ENCODE results near the gene TTLL3. TPM values are rescaled to one million over a fixed set of nuclear protein-coding genes. Genes with fewer than 3 reads are reported as not detected.

Gene TTLL3
- polyA plus RNA-seq, 1 of the 3 experiments (the other 2 are of a cell fraction), result 41.6 TPM

DNA sequence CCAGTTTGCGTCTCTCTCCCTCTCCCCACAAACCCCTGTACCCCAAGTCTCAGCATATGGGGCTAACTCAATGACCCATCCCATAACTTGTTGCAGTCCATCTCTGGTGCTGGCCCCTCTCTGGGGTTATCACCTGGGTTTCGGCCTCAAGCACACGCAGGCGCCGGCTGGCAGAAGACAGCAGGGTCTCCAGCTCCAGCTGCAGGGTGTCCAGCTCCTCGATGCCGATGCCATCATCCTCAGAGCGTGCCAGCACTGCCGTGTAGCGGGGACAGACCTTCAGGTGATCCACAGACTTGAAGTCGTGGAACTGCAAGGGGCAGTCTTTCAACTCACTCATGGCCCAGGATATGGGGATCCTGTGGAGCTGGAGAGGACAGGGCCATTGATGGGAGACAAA, 18.9 kb upstream of the TTLL3 start:
- 81% methylated on average over 4 of the region's 11 CpGs for WGBS (ENCODE audit: low lambda C conversion rate)
- Histone ChIP-seq H3K27me3 (ENCODE audit: insufficient read depth) (no peaks in the 10 kb centered on the region), H3K4me1 (ENCODE audit: control insufficient read depth in 1 of 2, insufficient read depth in 2 of 2, low read depth in 1 of 2, low read length in 1 of 2) (peaks cover 10 to 13% of the 10 kb centered on the region in 2 experiments; a peak in 1 of 4 replicates), H3K27ac (ENCODE audit: low read depth in 2 of 2, low read length in 1 of 2) (no peak overlapping the region), H3K36me3 (replicated peaks in 1 of 2; ENCODE audit: control insufficient read depth in 1 of 2, insufficient read depth in 2 of 2, low read length in 1 of 2) (peaks cover 43 to 44% of the 10 kb centered on the region in 2 experiments), H3F3A (replicated peaks; ENCODE audit: insufficient read depth) (no peaks in the 10 kb centered on the region), H3K4me2 (peak overlapping the region; percentile 83), H2AFZ (ENCODE audit: low read depth) (no peak overlapping the region), H3K9me3 (no peaks in the 10 kb centered on the region), H3K9me2 (no peaks in the 10 kb centered on the region), H3K4me3 (ENCODE audit: low read depth in 2 of 2, low read length in 1 of 2) (peak overlapping the region; percentile 82 to 96; a peak in 3 of 4 replicates), H3K79me2 (ENCODE audit: insufficient read depth) (peaks cover 54% of the 10 kb centered on the region), H4K20me1 (ENCODE audit: insufficient read depth) (peaks cover 4% of the 10 kb centered on the region; the same call in 1 of the 2 replicates), H3K9ac (peak overlapping the region; percentile 98; the same call in 1 of the 2 replicates)
- CTCF ChIA-PET, result interaction anchor here (1.0 to 1.1 kb wide), 2 partner anchors 9 to 10 kb away, joined by 3 read pairs; no protein-coding TSS in a partner anchor
- TF ChIP-seq, protein P1, sequence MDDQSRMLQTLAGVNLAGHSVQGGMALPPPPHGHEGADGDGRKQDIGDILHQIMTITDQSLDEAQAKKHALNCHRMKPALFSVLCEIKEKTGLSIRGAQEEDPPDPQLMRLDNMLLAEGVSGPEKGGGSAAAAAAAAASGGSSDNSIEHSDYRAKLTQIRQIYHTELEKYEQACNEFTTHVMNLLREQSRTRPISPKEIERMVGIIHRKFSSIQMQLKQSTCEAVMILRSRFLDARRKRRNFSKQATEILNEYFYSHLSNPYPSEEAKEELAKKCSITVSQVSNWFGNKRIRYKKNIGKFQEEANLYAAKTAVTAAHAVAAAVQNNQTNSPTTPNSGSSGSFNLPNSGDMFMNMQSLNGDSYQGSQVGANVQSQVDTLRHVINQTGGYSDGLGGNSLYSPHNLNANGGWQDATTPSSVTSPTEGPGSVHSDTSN (IDR thresholded peaks at IDR 0.05), result no peak
- TF ChIP-seq JUND (IDR thresholded peaks at IDR 0.05) (no peak), RCOR1 (IDR thresholded peaks at IDR 0.05; ENCODE audit: low read length) (no peak), GATA2 (CRISPR knock-in tag; IDR thresholded peaks at IDR 0.05) (no peak)
- POLR2A ChIA-PET, result interaction anchor here (0.6 to 0.7 kb wide), 2 partner anchors 22 to 27 kb away, joined by 3 to 4 read pairs; no protein-coding TSS in a partner anchor
- DNase-seq, result no peak

GRCh38 chr3:9791790-9792404, 18.2 kb upstream of the TTLL3 start:
- Histone ChIP-seq H3K9me2 (no peaks in the 10 kb centered on the region), H3K36me3 (replicated peaks in 1 of 2; ENCODE audit: control insufficient read depth in 1 of 2, insufficient read depth in 2 of 2, low read length in 1 of 2) (peaks cover 36 to 38% of the 10 kb centered on the region in 2 experiments), H4K20me1 (ENCODE audit: insufficient read depth) (peaks cover 12% of the 10 kb centered on the region; the same call in 1 of the 2 replicates), H3F3A (replicated peaks; ENCODE audit: insufficient read depth) (no peaks in the 10 kb centered on the region), H3K4me3 (ENCODE audit: low read depth in 2 of 2, low read length in 1 of 2) (peak overlapping the region; percentile 82 to 96), H3K4me2 (peak overlapping the region; percentile 83), H3K27me3 (ENCODE audit: insufficient read depth) (no peaks in the 10 kb centered on the region), H3K27ac (ENCODE audit: low read depth in 2 of 2, low read length in 1 of 2) (peak overlapping the region; percentile 91 to 97), H3K4me1 (ENCODE audit: control insufficient read depth in 1 of 2, insufficient read depth in 2 of 2, low read depth in 1 of 2, low read length in 1 of 2) (peaks cover 10 to 13% of the 10 kb centered on the region in 2 experiments; a peak in 1 of 4 replicates), H3K9me3 (no peaks in the 10 kb centered on the region), H3K79me2 (ENCODE audit: insufficient read depth) (peaks cover 62% of the 10 kb centered on the region), H3K9ac (peak overlapping the region; percentile 98), H2AFZ (ENCODE audit: low read depth) (peak overlapping the region; percentile 73)
- WGBS (ENCODE audit: low lambda C conversion rate), result 27% methylated on average over 7 of the region's 14 CpGs
- ChIA-PET POLR2A (interaction anchor here (0.9 to 1.3 kb wide), 8 partner anchors 8 to 195 kb away, joined by 3 to 9 read pairs (median 4); partner anchors contain the start of genes EMC3, OGG1 and RPUSD3), CTCF (interaction anchor here (1.1 kb wide), 1 partner anchor 11 kb away, joined by 3 read pairs; no protein-coding TSS in a partner anchor)
- TF ChIP-seq GABPA (IDR thresholded peaks at IDR 0.05; ENCODE audit: low read depth) (no peak), EP300 (IDR thresholded peaks at IDR 0.05; ENCODE audit: borderline replicate concordance in 1 of 2, low read depth in 1 of 2, low read length in 1 of 2) (no peak), EZH2phosphoT487 (IDR thresholded peaks at IDR 0.05; ENCODE audit: borderline replicate concordance, low read depth) (no peak), RFX5 (IDR thresholded peaks at IDR 0.05; ENCODE audit: low read length) (no peak), GATA2 (CRISPR knock-in tag; IDR thresholded peaks at IDR 0.05) (no peak)
- no peak for DNase-seq
